HG03432 (cell line): ENCODE measurements around the gene ASIC4.

Experiments used
- ATAC-seq: cut with Tn5 transposase; IDR thresholded peaks from one replicate; pipeline ENCODE4 v1.9.1; 2021; ENCODE audit warnings: mild to moderate bottlenecking, moderate library complexity; ENCODE audit not compliant: unreplicated experiment

ASIC4 gene

GRCh38 chr2:219548990-219549389, 34.7 kb downstream of the ASIC4 start:
- no peak for ATAC-seq

GRCh38 chr2:219549619-219550018, 35.3 kb downstream of the ASIC4 start:
- no peak for ATAC-seq

DNA sequence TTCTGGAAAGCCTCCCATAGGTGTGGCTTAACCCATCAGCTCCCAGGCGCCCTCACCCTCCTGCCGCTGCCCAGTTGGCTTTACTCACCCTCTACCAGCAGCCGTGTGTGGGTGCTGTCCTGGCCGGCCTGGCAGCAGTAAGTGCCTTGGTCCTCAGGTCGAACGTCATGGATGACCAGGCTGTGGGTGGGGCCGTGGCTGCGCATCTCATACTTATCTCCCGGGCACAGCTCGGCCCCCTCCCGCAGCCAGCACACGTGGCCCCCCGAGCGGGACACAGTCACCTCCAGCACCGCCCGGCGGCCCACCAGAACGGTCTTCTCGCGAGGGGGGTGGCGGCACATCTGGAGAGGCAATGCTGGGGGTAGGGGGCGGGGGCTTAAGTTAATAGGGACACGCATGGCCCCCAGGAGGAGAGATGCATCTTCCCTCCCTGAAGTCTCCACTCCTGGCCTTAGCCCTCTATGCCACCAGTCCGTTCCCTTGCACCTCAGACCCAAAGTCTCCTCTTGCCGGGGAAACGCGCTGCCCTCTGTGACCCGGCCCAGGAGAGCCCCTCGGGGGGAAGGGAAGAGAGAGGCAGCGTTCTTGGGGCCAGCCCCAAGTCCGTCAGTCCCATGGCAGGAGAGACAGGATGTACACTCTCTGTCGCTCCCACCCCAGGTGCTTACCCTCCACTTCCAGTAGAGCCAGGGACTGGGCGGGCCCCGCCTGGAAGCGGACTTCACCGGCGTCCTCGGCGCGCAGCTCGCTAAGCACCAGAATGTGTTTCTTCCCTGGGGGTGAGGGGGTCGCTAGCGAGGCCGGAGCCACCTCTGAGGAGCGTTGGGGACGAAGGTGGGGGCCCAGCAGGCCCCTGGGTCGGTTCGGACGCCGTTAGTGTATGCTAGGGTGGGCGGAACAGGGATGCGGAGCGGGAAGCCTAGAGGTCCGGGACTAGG, 37.4 kb downstream of the ASIC4 start:
- peak; percentile 26 for ATAC-seq

DNA sequence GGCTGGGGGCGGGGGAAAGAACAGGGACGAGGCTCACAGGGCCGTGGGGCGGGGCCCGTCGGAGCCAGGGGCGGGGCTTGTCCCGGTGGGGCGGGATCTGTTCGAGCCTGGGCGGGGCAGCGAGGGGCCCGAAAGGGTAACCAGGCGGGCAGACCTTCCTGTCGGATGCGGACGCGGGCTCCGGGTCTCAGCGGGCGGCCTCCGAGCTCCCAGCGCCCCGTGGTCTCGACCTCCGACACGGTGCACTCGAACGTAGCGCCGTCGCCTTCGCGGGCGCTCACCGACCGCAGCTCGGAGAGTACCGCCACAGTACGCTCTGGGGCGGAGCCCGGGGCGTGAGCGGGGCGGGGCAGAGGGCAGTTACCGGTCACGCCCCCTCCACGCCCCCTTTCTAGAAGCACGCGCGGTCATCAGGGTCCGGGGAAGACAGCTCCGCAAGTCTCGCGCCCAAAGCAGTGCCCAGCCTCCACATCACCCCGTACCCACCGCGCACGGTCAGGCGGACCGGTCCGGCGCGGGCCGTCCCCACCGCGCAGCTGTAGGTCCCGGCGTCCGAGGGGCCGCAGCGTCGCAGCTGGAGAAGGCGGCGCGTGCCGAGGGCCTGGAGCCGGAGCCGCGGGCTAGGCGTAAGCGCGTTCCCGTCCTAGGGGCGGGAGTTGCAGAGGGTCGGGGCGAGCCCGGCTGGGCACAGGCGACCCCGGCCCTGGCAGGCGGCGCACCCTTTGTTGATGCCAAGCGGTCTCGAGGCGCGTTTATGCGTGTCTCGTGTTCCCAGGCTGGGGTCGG, 38.3 kb downstream of the ASIC4 start:
- peak; percentile 92 for ATAC-seq

DNA sequence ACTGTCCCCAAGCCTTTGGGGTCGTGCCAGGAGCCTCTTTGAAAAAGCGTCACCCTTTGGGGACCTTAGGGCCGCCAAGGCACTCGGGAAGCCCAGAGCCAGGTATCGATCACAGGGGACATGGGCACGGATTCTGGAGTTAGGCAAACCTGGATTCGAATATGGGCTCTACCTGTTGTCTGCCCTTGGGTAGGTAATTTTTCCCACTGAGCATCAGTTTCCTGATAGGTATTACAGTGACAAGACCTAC, 38.8 kb downstream of the ASIC4 start:
- ATAC-seq, result no peak

DNA sequence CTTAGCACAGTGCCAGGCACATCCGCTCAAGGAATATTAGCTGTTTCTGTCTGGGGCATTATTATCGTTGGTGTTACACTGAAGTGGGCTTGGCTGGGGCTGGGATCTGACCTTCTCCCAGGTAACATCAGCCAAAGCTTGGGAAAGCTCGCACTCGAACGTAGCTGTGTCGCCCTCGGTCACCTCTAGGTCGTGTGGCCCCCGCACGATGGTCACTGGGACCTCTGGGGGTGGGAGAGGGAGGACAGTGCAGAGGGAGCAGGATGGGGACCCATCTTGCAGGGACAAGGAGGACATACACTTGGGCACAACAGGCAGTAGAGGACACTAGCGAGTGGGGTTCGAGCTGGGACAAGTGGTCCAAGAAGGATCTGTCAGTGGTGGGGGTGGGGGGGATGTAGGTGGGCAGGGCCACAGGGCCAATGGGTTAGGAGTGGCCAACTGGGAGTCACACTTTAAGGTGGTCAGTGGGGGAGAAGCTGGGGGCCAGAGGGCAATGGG, 39.2 kb downstream of the ASIC4 start:
- ATAC-seq, result no peak

- ATAC-seq, result no peak
Observed at GRCh38 chr2:219554350-219554749, 40.1 kb downstream of the ASIC4 start.

GRCh38 chr2:219555956-219556355, 41.7 kb downstream of the ASIC4 start:
- no peak for ATAC-seq

GRCh38 chr2:219556413-219556812, 42.1 kb downstream of the ASIC4 start:
- no peak for ATAC-seq

- ATAC-seq, result no peak
Observed at GRCh38 chr2:219557320-219557719, 43.0 kb downstream of the ASIC4 start.

DNA sequence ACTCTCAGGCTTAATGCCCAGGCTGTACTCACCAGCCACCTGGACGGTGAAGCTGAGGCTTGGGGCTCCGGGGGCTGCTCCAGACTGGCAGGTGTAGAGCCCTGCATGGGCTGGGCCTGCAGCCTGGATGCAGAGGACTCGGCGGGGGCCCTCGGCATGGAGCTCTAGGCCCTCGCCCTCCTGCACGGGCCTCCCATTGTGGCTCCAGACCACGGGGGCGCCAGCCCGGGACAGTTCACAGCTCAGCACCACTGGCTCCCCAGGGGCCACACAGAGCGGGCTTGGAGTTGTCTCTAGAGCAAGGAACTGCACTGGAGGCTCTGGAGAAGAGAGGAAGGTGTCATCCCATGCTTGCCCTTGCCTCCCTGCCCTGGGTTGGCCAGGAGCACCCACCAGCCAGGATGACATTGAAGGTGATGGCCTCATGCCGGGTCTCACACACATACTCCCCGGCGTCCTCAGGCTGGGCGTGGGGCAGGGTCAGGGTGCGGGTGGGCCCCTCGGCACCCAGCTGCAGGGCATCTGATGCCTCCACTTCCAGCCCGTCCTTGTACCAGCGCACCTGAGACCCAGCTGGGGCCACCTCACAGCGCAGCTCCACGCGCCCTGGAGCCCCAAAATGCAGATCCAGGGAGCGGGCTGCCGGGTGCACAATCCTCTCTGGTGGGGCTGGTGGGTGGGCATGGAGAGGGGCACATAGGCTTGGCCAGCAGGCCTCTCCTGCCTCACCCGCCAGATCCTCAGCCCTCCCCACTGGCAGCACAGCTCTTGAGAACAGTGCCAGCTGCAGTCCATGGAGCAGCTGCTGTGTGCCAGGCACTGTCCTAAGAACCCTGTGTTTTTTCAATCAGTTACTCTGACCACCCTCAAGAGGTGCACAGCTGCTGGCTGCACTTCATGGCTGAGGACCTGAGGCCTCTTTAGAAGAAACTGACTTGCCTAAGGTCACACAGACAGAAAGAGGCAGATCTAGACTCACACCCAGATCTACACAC, 43.8 kb downstream of the ASIC4 start:
- no peak for ATAC-seq

GRCh38 chr2:219559156-219559915, 45.1 kb downstream of the ASIC4 start:
- no peak for ATAC-seq

DNA sequence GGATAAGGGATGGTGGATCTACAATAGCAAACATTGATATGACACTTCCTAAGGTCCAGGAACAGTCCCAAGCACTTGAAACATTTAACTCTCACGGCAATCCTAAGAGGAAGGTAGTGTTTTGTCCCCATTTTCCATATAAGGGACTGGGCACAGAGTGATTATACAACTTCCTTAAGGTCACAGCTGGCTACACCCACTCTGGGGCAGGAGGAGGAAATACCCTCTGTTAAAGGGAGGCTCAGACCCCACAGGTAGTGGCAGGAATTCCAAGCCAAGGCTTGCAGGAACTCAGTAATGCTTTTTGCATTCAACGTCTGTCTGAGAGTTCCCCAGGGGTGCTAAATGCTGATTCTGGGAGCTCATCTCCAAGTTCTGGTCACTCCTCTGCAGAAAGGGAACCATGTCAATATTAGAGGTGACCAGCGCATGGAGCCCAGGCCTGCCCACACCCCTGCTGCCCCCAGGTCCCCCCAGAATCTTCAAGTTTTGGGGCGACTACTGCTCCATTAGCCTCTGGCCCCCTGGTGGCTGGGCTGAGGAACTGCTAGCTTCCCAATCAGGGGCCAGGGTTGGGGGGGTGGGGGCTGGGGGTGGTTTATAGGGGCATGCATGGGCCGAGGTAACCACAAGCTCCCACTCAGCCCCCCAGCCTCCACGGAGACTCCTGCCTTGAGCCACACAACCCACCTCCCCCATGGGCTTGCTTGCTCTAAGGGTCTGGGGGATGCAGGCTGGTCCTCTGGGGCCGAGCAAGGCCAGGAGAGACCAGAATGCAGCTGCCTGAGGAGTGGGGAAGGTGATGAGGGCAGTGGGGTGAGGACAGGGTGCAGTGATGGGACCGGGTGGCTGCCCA, 46.0 kb downstream of the ASIC4 start:
- ATAC-seq, result peak; percentile 52

GRCh38 chr2:219560893-219561178, 46.6 kb downstream of the ASIC4 start:
- ATAC-seq, result peak; percentile 5

- ATAC-seq, result no peak
Observed at GRCh38 chr2:219561179-219562048, 47.1 kb downstream of the ASIC4 start.

DNA sequence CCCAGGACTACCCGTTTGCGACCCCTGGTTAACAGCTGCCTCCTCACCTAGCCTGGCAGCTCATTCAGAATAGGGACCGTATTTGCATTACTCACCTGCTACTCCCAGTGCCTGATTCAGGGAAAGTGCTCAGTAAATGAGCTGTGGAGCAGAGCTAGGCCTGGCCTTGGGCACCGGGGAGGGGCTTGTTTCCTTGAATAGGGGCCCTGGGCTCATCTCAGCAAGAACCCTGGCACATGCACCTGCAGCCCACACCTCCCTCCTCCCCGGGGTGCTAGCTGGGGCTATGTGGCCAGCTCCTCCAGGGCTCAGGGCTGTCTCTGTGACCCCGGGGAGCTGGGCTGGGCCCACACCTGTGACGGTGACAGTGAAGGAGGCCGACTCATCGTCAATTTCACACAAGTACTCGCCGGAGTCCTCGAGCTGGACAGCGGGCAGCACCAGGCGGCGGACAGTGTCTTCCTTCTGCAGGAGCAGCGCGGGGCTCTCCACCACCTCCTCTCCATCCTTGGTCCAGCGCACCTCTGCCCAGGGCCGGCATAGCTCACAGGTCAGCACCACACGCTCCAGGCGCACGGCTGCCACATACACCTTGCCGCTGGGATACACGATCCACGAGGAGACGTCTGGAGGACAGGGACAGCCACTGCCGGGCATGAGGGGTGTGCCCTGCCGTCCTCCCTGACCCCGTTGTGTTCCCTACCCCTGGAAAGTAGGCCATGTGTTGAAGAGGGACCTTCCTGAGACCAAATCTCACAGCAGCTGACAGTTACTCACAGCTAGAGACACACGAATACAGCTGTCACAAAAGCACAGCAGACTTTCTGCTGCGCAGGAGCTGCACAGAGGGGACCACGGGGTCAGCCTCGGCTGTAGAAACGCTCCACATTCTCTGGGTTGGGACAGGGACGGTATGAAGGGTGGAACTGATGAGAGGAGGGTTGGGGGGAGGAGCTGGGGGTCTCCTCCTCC, 48.1 kb downstream of the ASIC4 start:
- ATAC-seq, result no peak

GRCh38 chr2:219563271-219563928, 49.1 kb downstream of the ASIC4 start:
- no peak for ATAC-seq
